A549 (cell line): ENCODE measurements around the gene GPR142.
A peak's percentile ranks its signal among the peaks of the same experiment; 100 is the strongest.

Experiments
- CBX8 ChIP-seq: fragments of 200-600 bp; sonication (generic); IDR thresholded peaks from 2 replicates; pipeline ENCODE4 v1.6.1; 2016
- CHD2 ChIP-seq: fragments of 150-350 bp; IDR thresholded peaks from 2 replicates; pipeline ENCODE4 v1.6.1; 2014; ENCODE audit warnings: low read length; ENCODE audit not compliant: partially characterized antibody
- CTCF ChIP-seq: fragments of >200 bp; sonication (Bioruptor Twin); formaldehyde crosslinking; IDR thresholded peaks from 3 replicates; pipeline ENCODE4 v1.5.1; 2016
- ELK1 ChIP-seq: fragments of 150-350 bp; IDR thresholded peaks from 2 replicates; pipeline ENCODE4 v1.6.1; 2014; ENCODE audit warnings: low read depth, mild to moderate bottlenecking, low read length
- EP300 ChIP-seq, 2 experiments: fragments of >200 bp; sonication (Bioruptor Twin); formaldehyde crosslinking; IDR thresholded peaks; 2 replicates in 1 of 2; 3 replicates in 1 of 2; pipeline ENCODE4 v1.6.1; 2016 to 2017
- HOXA7 ChIP-seq: fragments of 250-450 bp; sonication (Bioruptor Pico); IDR thresholded peaks from 2 replicates; pipeline ENCODE4 v1.5.0; 2020; ENCODE audit warnings: mild to moderate bottlenecking, moderate library complexity
- JUNB ChIP-seq: fragments of >200 bp; sonication (Bioruptor Twin); formaldehyde crosslinking; IDR thresholded peaks from 2 replicates; pipeline ENCODE4 v1.6.1; 2016
- NR3C1 ChIP-seq: fragments of >200 bp; sonication (Bioruptor Twin); formaldehyde crosslinking; IDR thresholded peaks from 3 replicates; pipeline ENCODE4 v1.6.1; 2017
- POLR2A ChIP-seq: IDR thresholded peaks from 2 replicates; pipeline ENCODE4 v1.6.1; 2012; ENCODE audit warnings: mild to moderate bottlenecking, low read length
- SMC3 ChIP-seq: fragments of >200 bp; sonication (Bioruptor Twin); formaldehyde crosslinking; IDR thresholded peaks from 3 replicates; pipeline ENCODE4 v1.6.1; 2018; ENCODE audit warnings: inconsistent platforms
- ZNF302 ChIP-seq: fragments of 250-450 bp; sonication (Bioruptor Pico); IDR thresholded peaks from 2 replicates; pipeline ENCODE4 v1.9.0; 2021; ENCODE audit warnings: inconsistent platforms, mild to moderate bottlenecking, moderate library complexity
- TF ChIP-seq, protein P1 (sequence below): IDR thresholded peaks from 2 replicates; pipeline ENCODE4 v1.6.1; 2012

- TF ChIP-seq POLR2A (no peak), CTCF (peak; percentile 94), CBX8 (no peak), ELK1 (no peak), HOXA7 (CRISPR knock-in tag) (no peak), EP300 (IDR thresholded peaks at IDR 0.05) (no peak), SMC3 (peak; percentile 96), CHD2 (no peak), JUNB (no peak), NR3C1 (no peak), ZNF302 (CRISPR knock-in tag) (no peak)
- TF ChIP-seq, protein P1, sequence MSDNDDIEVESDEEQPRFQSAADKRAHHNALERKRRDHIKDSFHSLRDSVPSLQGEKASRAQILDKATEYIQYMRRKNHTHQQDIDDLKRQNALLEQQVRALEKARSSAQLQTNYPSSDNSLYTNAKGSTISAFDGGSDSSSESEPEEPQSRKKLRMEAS: no peak
These were observed 1.2 kb downstream of the GPR142 start for GRCh38 chr17:74368341-74369081.
